ENCODE data around the gene RBPJL. TPM values are rescaled to one million over a fixed set of nuclear protein-coding genes. Genes with fewer than 3 reads are reported as not detected.

The RBPJL gene
- total RNA-seq, 4 donors from 2014 or later, result not detected

GRCh38 chr20:45339799-45340198 lies 33.2 kb downstream of the RBPJL start:
- no peaks in the 10 kb centered on the region for H3K36me3 ChIP-seq
- intact Hi-C loops (cut with DNase I; ENCODE audit: low total_unique reads), result no loop called here
- H3K4me1 ChIP-seq, result peaks cover 14 to 25% of the 10 kb centered on the region in 2 donors

GRCh38 chr20:45340236-45340847 lies 33.7 kb downstream of the RBPJL start:
- H3K9me3 ChIP-seq, result no peaks in the 10 kb centered on the region
- no peak overlapping the region for H3K4me3 ChIP-seq
- peaks cover 14 to 29% of the 10 kb centered on the region in 2 donors for H3K4me1 ChIP-seq
- no peak for DNase-seq
- intact Hi-C loops (cut with DNase I; ENCODE audit: low total_unique reads), result no loop called here
- peak overlapping the region; percentile 91 to 97 for H3K27ac ChIP-seq
- H3K27me3 ChIP-seq, result no peaks in the 10 kb centered on the region
- H3K36me3 ChIP-seq, result no peaks in the 10 kb centered on the region
- TF ChIP-seq CTCF (IDR thresholded peaks at IDR 0.05) (no peak), POLR2A (IDR thresholded peaks at IDR 0.05) (no peak)

More at GRCh38 chr20:45339799-45340198, 33.2 kb downstream of the RBPJL start:
- TF ChIP-seq CTCF (IDR thresholded peaks at IDR 0.05), result no peak
- no peak for TF ChIP-seq POLR2A (IDR thresholded peaks at IDR 0.05)
- Histone ChIP-seq H3K27me3 (no peaks in the 10 kb centered on the region), H3K9me3 (no peaks in the 10 kb centered on the region), H3K27ac (peak overlapping the region; percentile 91 to 97), H3K4me3 (no peak overlapping the region)
- DNase-seq, result no peak

- intact Hi-C loops (cut with DNase I; ENCODE audit: low total_unique reads), result no loop called here
- Histone ChIP-seq H3K27ac (peak overlapping the region; percentile 91 to 97), H3K36me3 (no peaks in the 10 kb centered on the region)
Measured at GRCh38 chr20:45340951-45341350, 34.3 kb downstream of the RBPJL start.

GRCh38 chr20:45341579-45341938 lies 34.9 kb downstream of the RBPJL start:
- intact Hi-C loops (cut with DNase I; ENCODE audit: low total_unique reads), result no loop called here
- no peak for DNase-seq
- peak overlapping the region in 1 of 2 donors; percentile 11 for H3K4me3 ChIP-seq
- no peaks in the 10 kb centered on the region for H3K36me3 ChIP-seq
- H3K4me1 ChIP-seq, result peaks cover 14 to 33% of the 10 kb centered on the region in 2 donors
- no peaks in the 10 kb centered on the region for H3K9me3 ChIP-seq
- H3K27ac ChIP-seq, result peak overlapping the region; percentile 91 to 97
- TF ChIP-seq POLR2A (IDR thresholded peaks at IDR 0.05), result no peak
- TF ChIP-seq CTCF (IDR thresholded peaks at IDR 0.05), result no peak
- H3K27me3 ChIP-seq, result no peaks in the 10 kb centered on the region

More at GRCh38 chr20:45340951-45341350, 34.3 kb downstream of the RBPJL start:
- Histone ChIP-seq H3K27me3 (no peaks in the 10 kb centered on the region), H3K4me1 (peaks cover 14 to 33% of the 10 kb centered on the region in 2 donors), H3K9me3 (no peaks in the 10 kb centered on the region), H3K4me3 (no peak overlapping the region)
- TF ChIP-seq POLR2A (IDR thresholded peaks at IDR 0.05), result no peak
- TF ChIP-seq CTCF (IDR thresholded peaks at IDR 0.05), result no peak
- no peak for DNase-seq

- Histone ChIP-seq H3K9me3 (no peaks in the 10 kb centered on the region), H3K4me1 (peaks cover 14 to 33% of the 10 kb centered on the region in 2 donors), H3K27me3 (no peaks in the 10 kb centered on the region), H3K36me3 (no peaks in the 10 kb centered on the region), H3K4me3 (peak overlapping the region in 1 of 2 donors; percentile 11), H3K27ac (peak overlapping the region; percentile 91 to 97)
- peak; percentile 53 to 64 for DNase-seq
- intact Hi-C loops (cut with DNase I; ENCODE audit: low total_unique reads), result no loop called here
- TF ChIP-seq CTCF (IDR thresholded peaks at IDR 0.05) (no peak), POLR2A (IDR thresholded peaks at IDR 0.05) (peak in 1 of 2 donors; percentile 60)
Measured at GRCh38 chr20:45341939-45342854, 35.6 kb downstream of the RBPJL start.

Measured in uterus (tissue), 4 donors.